ENCODE data around the gene ETHE1. TPM values are rescaled to one million over a fixed set of nuclear protein-coding genes. Genes with fewer than 3 reads are reported as not detected.
A peak's percentile ranks its signal among the peaks of the same experiment; 100 is the strongest.
"Not testable (repeated sequence)": the region's sequence is repeated elsewhere in the genome, so short reads cannot be mapped to it uniquely, and the experiment has no call there.

ETHE1 gene
- total RNA-seq, 2 donors from 2014 or later: 19.8 to 27.9 TPM

GRCh38 chr19:43532962-43533545 is 6.1 kb upstream of the ETHE1 start, which contains the start of gene ZNF575:
TSS of gene ZNF575 (plus strand) at chr19:43533188. CDS start at chr19:43534423, 1,235 bp downstream.
- intact Hi-C loops (cut with DNase I): loop anchor here in 1 of 2 donors (10.0 kb wide), 1 partner anchor 62 kb away; the partner anchor contains the start of genes IRGQ and ZNF576
- peak; percentile 96 for DNase-seq (ENCODE audit: low spot score)

- intact Hi-C loops (cut with DNase I): loop anchor here in 1 of 2 donors (10.0 kb wide), 1 partner anchor 62 kb away; the partner anchor contains the start of genes IRGQ and ZNF576
- peak; percentile 86 for DNase-seq (ENCODE audit: low spot score)
Observed at GRCh38 chr19:43532571-43532961, 5.6 kb upstream of the ETHE1 start.

- DNase-seq (ENCODE audit: low spot score): peak; percentile 87
- intact Hi-C loops (cut with DNase I): no loop called here
Observed at GRCh38 chr19:43527860-43528622, 1.0 kb upstream of the ETHE1 start.

GRCh38 chr19:43525836-43526771 is 897 bp downstream of the ETHE1 start:
- intact Hi-C loops (cut with DNase I): no loop called here

DNA sequence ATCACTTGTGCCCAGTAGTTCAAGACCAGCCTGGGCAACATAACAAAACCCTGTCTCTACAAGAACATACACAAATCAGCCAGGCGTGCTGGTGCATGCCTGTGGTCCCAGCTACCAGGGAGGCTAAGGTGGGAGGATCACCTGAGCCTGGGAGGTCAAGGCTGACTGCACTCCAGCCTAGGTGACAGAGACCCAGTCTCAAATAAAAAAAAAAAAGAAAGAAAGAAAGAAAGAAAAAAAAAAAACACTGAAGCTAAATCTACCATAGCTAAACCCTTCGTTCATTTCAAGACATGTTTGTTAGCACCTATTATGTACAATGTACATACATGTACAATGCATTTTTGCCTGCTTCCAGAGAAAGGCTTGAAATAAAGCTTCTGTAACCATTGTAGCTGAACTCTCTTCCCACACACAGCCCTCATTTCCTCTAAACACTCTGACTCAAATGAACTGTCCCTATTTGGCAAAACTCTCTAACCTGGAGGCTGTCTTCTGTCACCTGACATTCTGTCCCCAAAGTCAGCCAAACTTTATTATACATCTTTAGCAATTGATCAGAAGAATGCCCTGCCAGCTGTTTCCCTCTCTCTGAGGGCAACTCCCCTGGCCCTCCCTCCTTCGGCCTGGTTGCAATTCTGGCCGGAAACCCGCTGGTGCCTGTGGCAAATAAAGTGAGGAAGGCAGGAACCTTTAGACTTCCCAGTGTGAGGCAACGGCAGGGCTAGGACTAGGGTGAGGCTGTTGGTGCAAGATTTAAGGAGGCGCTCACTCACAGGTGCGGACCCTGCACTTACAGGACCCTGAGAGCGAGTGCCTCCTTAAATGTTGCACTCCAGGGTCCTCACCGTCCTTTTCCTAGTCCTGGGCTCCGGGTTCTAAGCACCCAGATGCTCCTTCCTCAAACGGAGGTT is 1.8 kb downstream of the ETHE1 start:
- DNase-seq (ENCODE audit: low spot score): peak; percentile 86
- intact Hi-C loops (cut with DNase I): loop anchor here in 1 of 2 donors (5.0 kb wide), 1 partner anchor 78 kb away; no protein-coding TSS in a partner anchor

More at GRCh38 chr19:43525836-43526771, 897 bp downstream of the ETHE1 start:
- DNase-seq (ENCODE audit: low spot score): peak; percentile 82

DNA sequence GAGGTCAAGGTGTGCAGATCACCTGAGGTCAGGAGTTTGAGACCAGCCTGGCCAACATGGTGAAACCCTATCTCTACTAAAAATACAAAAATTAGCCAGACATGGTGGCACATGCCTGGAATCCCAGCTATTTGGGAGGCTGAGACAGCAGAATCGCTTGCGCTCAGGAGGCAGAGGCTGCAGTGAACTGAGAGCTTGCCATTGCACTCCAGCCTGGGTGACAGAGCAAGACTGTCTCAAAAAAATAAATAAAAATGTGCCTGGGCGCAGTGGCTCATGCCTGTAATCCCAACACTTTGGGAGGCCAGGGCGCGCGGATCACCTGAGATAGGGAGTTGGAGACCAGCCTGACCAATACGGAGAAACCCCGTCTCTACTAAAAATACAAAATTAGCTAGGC is 3.3 kb downstream of the ETHE1 start:
- intact Hi-C loops (cut with DNase I): loop anchor here in 1 of 2 donors (5.0 kb wide), 1 partner anchor 76 kb away; no protein-coding TSS in a partner anchor
- peak; percentile 55 for DNase-seq (ENCODE audit: low spot score)

GRCh38 chr19:43522929-43523328 is 4.1 kb downstream of the ETHE1 start:
- no peak for DNase-seq (ENCODE audit: low spot score)
- intact Hi-C loops (cut with DNase I): loop anchor here in 1 of 2 donors (5.0 kb wide), 1 partner anchor 76 kb away; no protein-coding TSS in a partner anchor

- peak; percentile 93 for DNase-seq (ENCODE audit: low spot score)
- intact Hi-C loops (cut with DNase I): loop anchor here in 1 of 2 donors (5.0 kb wide), 1 partner anchor 72 kb away; no protein-coding TSS in a partner anchor
Observed at GRCh38 chr19:43519436-43520088, 7.4 kb downstream of the ETHE1 start.

DNA sequence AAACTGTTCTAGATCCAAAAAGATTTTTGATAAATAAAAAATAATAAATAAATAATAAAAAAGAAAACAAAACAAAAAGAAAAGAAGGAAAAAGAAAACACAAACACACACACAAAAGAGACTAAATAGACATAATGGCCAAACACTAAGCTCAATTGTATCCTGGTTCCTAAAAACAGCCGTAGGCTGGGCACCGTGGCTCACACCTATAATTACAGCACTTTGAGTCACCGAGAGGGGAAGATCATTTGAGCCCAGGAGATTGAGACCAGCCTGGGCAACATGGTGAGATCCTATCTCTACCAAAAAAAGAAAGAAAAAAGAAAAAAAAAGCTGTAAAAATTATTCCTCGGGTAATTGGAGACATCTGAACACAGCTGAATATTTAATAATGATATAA is 8.9 kb downstream of the ETHE1 start:
- intact Hi-C loops (cut with DNase I): no loop called here
- peak; percentile 5 for DNase-seq (ENCODE audit: low spot score)

DNA sequence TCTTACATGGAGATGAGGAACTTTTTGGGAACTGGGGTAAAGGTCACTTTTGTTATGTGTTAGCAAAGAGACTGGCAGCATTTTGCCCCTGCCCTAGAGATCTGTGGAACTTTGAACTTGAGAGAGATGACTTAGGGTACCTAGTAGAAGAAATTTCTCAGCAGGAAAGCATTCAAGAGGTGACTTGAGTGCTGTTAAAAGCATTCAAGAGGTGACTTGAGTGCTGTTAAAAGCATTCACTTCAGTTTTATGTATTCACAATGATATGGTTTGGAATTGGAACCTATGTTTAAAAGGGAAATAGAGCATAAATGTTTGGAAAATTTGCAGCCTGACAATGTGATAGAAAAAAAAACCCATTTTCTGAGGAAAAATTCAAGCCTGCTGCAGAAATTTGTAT is 14.6 kb downstream of the ETHE1 start:
- intact Hi-C loops (cut with DNase I); DNase-seq (ENCODE audit: low spot score): not testable (repeated sequence)

DNA sequence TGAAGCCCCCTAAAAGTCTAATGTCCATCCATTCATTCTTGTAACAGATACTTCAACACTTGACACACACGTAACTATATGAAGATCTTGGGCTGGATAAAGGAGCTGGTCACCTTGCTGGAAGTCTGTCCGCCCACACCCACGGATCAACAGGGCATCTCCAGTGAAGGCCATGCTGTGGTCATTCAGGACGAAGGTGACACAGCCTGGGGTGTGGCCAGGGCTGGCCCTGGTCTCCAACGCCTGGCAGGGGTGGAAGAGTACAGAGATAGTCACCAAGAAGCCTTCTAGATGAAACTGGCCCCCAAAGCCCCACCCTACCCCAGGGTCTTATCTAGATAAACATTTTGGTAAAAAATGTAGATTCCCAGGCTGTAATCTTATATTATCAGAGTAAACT is 15.7 kb downstream of the ETHE1 start:
- intact Hi-C loops (cut with DNase I): no loop called here
- no peak for DNase-seq (ENCODE audit: low spot score)

DNA sequence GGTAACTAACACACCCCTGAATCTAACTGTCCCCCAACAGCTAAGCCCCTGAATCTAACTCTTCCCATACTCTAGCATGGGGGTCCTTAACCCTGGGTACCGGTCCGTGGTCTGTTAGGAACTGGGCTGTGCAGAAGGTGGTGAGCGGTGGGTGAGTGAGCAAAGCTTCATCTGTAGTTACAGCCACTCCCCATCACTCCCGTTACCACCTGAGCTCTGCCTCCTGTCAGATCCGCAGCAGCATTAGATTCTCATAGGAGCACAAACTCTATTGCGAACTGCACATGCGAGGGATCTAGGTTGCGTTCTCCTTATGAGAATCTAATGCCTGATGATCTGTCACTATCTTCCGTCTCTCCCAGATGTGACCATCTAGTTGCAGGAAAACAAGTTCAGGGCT is 16.3 kb downstream of the ETHE1 start:
- DNase-seq (ENCODE audit: low spot score): no peak
- intact Hi-C loops (cut with DNase I): no loop called here

DNA sequence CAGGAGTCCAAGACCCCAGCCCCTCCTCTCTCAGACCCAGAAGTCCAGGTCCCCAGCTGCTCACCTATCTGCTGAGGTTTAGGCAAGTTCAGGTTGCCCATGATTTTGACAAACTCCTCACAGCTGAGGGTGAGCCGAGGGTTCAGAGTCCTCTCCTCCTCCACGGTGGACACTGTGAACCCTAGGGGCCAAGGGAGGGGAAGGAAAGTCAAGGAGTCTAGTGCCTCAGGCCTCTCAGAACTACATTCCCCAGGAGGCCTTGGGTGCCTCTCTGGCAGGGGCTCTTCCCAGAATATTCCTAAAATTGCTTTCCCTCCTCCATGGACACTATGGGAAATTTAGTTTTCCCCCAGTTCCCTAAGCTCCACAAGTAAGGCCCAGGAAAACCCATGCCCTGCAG is 19.1 kb downstream of the ETHE1 start:
- intact Hi-C loops (cut with DNase I): loop anchor here in 1 of 2 donors (10.0 kb wide), 1 partner anchor 53 kb away; no protein-coding TSS in a partner anchor
- DNase-seq (ENCODE audit: low spot score): no peak

DNA sequence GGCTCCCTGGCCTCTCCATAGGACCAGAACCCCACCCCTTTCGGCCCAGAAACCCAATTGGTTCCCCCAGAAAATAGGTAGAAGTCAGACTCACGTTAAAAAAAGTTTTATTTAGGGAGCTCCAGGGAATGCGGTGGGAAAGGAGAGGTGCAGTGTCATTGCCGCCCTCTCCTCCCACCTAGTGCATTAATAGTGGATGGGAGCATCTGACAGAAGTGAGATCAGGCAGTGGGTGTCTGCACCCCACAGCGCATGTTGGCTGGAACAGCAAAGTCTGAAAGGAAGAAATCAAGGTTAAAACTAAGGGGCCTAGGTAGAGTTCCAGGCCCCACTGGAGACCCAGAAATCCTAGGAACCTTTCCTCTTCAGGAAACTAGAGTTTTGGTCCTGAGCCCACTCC is 20.4 kb downstream of the ETHE1 start:
- intact Hi-C loops (cut with DNase I): loop anchor here in 1 of 2 donors (10.0 kb wide), 1 partner anchor 52 kb away; no protein-coding TSS in a partner anchor
- DNase-seq (ENCODE audit: low spot score): no peak

GRCh38 chr19:43505941-43506340 is 21.1 kb downstream of the ETHE1 start:
- intact Hi-C loops (cut with DNase I): loop anchor here in 1 of 2 donors (10.0 kb wide), 1 partner anchor 51 kb away; no protein-coding TSS in a partner anchor
- no peak for DNase-seq (ENCODE audit: low spot score)

DNA sequence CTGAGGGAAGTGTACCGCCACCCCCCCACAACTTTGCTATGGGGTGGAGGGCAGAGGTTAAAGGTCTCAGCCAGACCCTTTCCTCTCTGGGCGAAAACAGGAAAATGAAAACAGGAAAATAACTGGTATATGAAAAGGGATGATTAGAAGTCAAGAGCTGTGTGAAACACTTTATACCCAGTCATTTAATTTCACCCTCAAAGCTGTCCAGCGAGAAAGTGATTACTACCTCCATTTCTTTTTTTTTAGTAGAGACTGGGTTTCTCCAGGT is 21.9 kb downstream of the ETHE1 start:
- intact Hi-C loops (cut with DNase I): loop anchor here in 1 of 2 donors (10.0 kb wide), 1 partner anchor 50 kb away; no protein-coding TSS in a partner anchor
- no peak for DNase-seq (ENCODE audit: low spot score)

GRCh38 chr19:43504426-43505185 is 22.4 kb downstream of the ETHE1 start, which contains the start of gene PHLDB3:
TSS of gene PHLDB3 (minus strand) at chr19:43504746. CDS start at chr19:43504118, 628 bp downstream.
- intact Hi-C loops (cut with DNase I): loop anchor here in 1 of 2 donors (10.0 kb wide), 1 partner anchor 50 kb away; no protein-coding TSS in a partner anchor
- DNase-seq (ENCODE audit: low spot score): peak; percentile 86
